AG04449 (cell line): ENCODE data around the gene MYO1F.
"Not testable (repeated sequence)": the region's sequence is repeated elsewhere in the genome, so short reads cannot be mapped to it uniquely, and the experiment has no call there.

Source experiments
- CTCF ChIA-PET: fragments of 350-600 bp; formaldehyde crosslinking; extraction: SDS; loops from one replicate; lab custom pipeline; 2021; ENCODE audit warnings: antibody characterized with exemption; lab: Yijun Ruan, JAX
- POLR2A ChIA-PET: fragments of 400-600, 350-600 bp; formaldehyde crosslinking; extraction: SDS; loops from one replicate; lab custom pipeline; 2020; ENCODE audit warnings: antibody characterized with exemption, inconsistent platforms; lab: Yijun Ruan, JAX
- DNase-seq: peaks from one replicate; pipeline ENCODE4 v3.0.0-alpha.2; 2010; ENCODE audit warnings: low read depth, low spot score
- H3K4me3 ChIP-seq: 2 replicates; pipeline ENCODE4 v1.5.1; 2011; ENCODE audit warnings: low read depth, mild to moderate bottlenecking, control low read depth, low read length
- TF ChIP-seq, protein P1 (sequence below): IDR thresholded peaks from one replicate; pipeline ENCODE4 v1.5.1; 2011; ENCODE audit warnings: mild to moderate bottlenecking, moderate library complexity, low read length, control low read depth, inconsistent platforms; ENCODE audit not compliant: insufficient read depth; ENCODE audit errors: missing control alignments

Gene MYO1F

DNA sequence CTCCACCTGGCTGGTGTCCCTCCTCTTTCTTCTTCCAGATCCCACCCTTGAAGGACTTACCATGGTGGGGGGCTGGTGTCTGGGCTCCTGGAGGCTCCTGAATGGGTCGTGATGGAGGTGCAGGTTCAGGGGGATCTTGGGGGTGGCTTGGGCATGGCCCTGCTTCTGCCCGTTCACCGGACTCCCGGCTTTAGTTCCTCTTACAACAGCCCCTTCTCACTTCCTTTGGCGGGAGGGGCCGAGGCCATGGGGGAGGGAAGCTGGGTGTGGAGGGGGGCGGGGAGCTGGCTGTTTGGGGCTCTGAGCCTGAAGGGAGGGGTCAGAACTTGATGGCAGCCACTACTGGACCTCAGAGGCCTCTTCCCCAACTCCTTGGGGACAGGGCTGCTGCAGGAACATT is at the start of gene MYO1F:
MYO1F (minus strand) TSS at position 196 of the 400 bp plus-strand sequence; CDS start at position 63, 133 bp downstream.
- POLR2A ChIA-PET = no interaction called here
- TF ChIP-seq, protein P1, sequence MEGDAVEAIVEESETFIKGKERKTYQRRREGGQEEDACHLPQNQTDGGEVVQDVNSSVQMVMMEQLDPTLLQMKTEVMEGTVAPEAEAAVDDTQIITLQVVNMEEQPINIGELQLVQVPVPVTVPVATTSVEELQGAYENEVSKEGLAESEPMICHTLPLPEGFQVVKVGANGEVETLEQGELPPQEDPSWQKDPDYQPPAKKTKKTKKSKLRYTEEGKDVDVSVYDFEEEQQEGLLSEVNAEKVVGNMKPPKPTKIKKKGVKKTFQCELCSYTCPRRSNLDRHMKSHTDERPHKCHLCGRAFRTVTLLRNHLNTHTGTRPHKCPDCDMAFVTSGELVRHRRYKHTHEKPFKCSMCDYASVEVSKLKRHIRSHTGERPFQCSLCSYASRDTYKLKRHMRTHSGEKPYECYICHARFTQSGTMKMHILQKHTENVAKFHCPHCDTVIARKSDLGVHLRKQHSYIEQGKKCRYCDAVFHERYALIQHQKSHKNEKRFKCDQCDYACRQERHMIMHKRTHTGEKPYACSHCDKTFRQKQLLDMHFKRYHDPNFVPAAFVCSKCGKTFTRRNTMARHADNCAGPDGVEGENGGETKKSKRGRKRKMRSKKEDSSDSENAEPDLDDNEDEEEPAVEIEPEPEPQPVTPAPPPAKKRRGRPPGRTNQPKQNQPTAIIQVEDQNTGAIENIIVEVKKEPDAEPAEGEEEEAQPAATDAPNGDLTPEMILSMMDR = no peak
- no peak for DNase-seq
- CTCF ChIA-PET = interaction anchor here (1.2 to 8.4 kb wide), 12 partner anchors 9 to 258 kb away, joined by 3 to 145 read pairs (median 34); partner anchors contain the start of gene MARCHF2
- H3K4me3 ChIP-seq = no peak within 1 kb of the TSS

DNA sequence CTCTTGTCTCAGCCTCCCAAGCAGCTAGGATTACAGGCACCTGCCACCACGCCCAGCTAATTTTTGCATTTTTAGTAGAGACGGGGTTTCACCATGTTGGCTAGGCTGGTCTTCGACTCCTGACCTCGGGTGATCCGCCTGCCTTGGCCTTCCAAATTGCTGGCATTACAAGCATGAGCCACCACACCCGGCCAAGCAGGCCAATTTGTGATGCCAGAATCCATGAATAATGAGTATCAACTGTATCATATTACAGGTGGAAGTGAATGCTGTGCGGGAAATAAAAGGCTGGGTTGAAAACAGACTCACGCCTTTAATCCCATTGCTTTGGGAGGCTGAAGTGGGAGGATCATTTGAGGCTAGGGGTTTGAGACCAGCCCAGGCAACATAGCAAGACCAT is 49.6 kb upstream of the MYO1F start:
- ChIA-PET POLR2A (no interaction called here), CTCF (interaction anchor here (5.2 kb wide), 1 partner anchor 47 kb away, joined by 30 read pairs; no protein-coding TSS in a partner anchor)
- H3K4me3 ChIP-seq = no peak overlapping the region
- TF ChIP-seq, protein P1 = no peak
- no peak for DNase-seq

DNA sequence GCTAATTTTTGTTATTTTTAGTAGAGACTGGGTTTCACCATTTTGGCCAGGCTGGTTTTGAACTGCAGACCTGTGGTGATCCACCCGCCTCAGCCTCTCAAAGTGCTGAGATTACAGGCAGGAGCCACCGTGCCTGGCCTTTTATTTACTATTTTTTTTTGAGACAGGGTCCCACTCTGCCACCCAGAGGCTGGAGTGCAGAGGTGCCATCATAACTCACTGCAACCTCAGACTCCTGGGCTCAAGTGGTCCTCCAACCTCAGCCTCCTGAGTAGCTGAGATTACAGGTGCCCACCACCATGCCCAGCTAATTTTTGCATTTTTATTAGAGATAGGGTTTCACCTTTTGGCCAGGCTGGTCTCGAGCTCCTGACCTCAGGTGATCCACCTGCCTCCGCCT is 45.6 kb upstream of the MYO1F start:
- POLR2A ChIA-PET, DNase-seq, H3K4me3 ChIP-seq: not testable (repeated sequence)
- CTCF ChIA-PET = interaction anchor here (0.8 to 5.2 kb wide), 3 partner anchors 19 to 45 kb away, joined by 3 to 30 read pairs (median 4); no protein-coding TSS in a partner anchor

DNA sequence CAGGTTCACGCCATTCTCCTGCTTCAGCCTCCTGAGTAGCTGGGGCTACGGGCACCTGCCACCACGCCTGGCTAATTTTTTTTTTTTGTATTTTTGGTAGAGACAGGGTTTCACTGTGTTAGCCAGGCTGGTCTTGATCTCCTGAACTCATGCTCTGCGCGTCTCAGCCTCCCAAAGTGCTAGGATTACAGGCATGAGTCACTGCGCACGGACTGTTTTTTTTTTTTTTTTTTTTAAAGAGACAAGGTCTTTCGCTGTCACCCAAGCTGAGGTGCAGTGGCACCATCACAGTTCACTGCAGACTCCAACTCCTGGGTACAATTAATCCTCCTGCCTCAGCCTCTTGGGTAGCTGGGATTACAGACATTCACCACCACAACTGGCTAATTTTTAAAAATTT is 41.5 kb upstream of the MYO1F start:
- TF ChIP-seq, protein P1 = no peak
- DNase-seq = no peak
- POLR2A ChIA-PET = no interaction called here
- H3K4me3 ChIP-seq = no peak overlapping the region
- CTCF ChIA-PET = interaction anchor here (6.8 kb wide), 1 partner anchor 25 kb away, joined by 49 read pairs; no protein-coding TSS in a partner anchor

DNA sequence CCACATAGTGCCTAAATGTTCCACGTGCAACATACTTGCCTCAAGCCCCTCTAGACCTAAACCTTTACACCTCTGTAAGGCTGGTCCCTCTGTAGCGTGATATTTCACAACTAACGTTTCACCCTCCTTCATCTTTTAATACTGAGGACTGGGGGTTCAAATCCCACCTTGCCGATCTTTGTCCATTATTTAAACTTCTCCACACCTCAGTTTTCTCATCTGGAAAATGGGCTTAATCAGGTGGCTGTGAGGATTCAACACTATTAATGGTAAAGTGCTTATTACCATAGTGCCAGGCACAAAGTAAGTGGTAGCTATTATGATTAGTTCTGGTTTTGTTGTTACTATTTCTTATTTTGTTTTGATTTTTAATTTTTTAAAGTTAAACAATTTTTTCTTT is 40.7 kb upstream of the MYO1F start:
- POLR2A ChIA-PET = no interaction called here
- TF ChIP-seq, protein P1 = no peak
- CTCF ChIA-PET = interaction anchor here (1.3 to 6.8 kb wide), 2 partner anchors 12 to 25 kb away, joined by 4 to 49 read pairs; partner anchors contain the start of gene NFILZ
- no peak for DNase-seq
- no peak overlapping the region for H3K4me3 ChIP-seq

- POLR2A ChIA-PET, DNase-seq, H3K4me3 ChIP-seq: not testable (repeated sequence)
- CTCF ChIA-PET = interaction anchor here (1.1 to 6.8 kb wide), 5 partner anchors 13 to 75 kb away, joined by 3 to 49 read pairs (median 4); partner anchors contain the start of gene NFILZ
These were observed 40.1 kb upstream of the MYO1F start for GRCh38 chr19:8617325-8617724.

GRCh38 chr19:8616861-8617260 is 39.6 kb upstream of the MYO1F start:
- no peak for DNase-seq
- H3K4me3 ChIP-seq = no peak overlapping the region
- POLR2A ChIA-PET = no interaction called here
- CTCF ChIA-PET = interaction anchor here (1.1 to 6.8 kb wide), 6 partner anchors 13 to 75 kb away, joined by 3 to 49 read pairs (median 6); partner anchors contain the start of gene NFILZ
- TF ChIP-seq, protein P1 = no peak
